Osteocyte (in vitro differentiated cells): Measurements from ENCODE around the gene SH3BP2. TPM values are rescaled to one million over a fixed set of nuclear protein-coding genes. Genes with fewer than 3 reads are reported as not detected.
A peak's percentile ranks its signal among the peaks of the same experiment; 100 is the strongest.

ENCODE experiments used
- DNase-seq: peaks from one replicate; pipeline ENCODE4 v3.0.0; 2021; ENCODE audit warnings: mixed read lengths; ENCODE audit not compliant: unreplicated experiment; ENCODE audit errors: extremely low spot score
- H3K27ac Mint-ChIP-seq: one replicate; pipeline ENCODE4 v1.8.0; 2021; ENCODE audit warnings: mild to moderate bottlenecking, mixed read lengths; ENCODE audit not compliant: unreplicated experiment
- H3K27me3 Mint-ChIP-seq: one replicate; pipeline ENCODE4 v1.8.0; 2021; ENCODE audit warnings: mixed read lengths; ENCODE audit not compliant: unreplicated experiment
- H3K36me3 Mint-ChIP-seq: one replicate; pipeline ENCODE4 v1.8.0; 2021; ENCODE audit warnings: mixed read lengths; ENCODE audit not compliant: unreplicated experiment
- H3K4me1 Mint-ChIP-seq: one replicate; pipeline ENCODE4 v1.8.0; 2021; ENCODE audit warnings: mixed read lengths; ENCODE audit not compliant: unreplicated experiment
- H3K4me3 Mint-ChIP-seq: one replicate; pipeline ENCODE4 v1.8.0; 2021; ENCODE audit warnings: mild to moderate bottlenecking, moderate library complexity, mixed read lengths; ENCODE audit not compliant: unreplicated experiment
- H3K9me3 Mint-ChIP-seq: one replicate; pipeline ENCODE4 v1.8.0; 2021; ENCODE audit warnings: mixed read lengths; ENCODE audit not compliant: unreplicated experiment
- total RNA-seq: library from RNA; stranded (reverse); gene quantifications from 2 replicates; pipeline ENCODE4 v1.2.1, GENCODE V29; 2021
- TF ChIP-seq, protein P1 (sequence below): fragments of 200-600 bp; sonication (generic); IDR thresholded peaks from 2 replicates; pipeline ENCODE4 v1.5.0; 2021; ENCODE audit warnings: antibody characterized with exemption, mild to moderate bottlenecking, moderate library complexity

Gene SH3BP2
- total RNA-seq, 1 donor from 2014 or later: 110 TPM

DNA sequence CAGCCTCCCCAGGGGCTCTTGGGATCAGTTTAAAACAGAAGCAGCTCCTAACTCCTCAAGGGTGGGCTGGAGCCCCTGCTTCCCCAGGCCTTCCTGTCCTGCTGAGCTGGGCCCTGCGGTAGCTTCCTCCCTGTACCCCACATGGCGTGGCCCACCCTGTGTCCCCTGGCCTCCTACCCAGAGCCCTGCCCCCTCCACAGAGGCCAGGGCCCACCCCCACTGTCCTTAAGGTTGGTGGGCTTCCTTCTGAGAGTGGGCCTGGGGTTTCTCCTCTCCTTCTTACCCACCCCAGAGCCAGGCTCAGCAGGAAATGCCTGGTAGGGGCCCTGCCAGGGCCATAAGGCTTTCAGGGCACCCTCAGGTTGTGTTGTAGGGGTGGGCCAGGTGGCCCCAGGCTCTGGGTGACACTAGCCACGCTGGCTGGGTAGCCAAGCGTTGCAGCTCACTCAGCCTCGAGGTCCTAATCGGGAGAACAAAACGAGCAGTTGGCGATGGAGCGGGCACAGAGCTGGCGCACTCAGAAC, 11.6 kb downstream of the SH3BP2 start:
- Mint-ChIP-seq H3K36me3 (peaks cover 10% of the 10 kb centered on the region), H3K4me3 (no peak overlapping the region), H3K9me3 (no peaks in the 10 kb centered on the region), H3K4me1 (peaks cover 52% of the 10 kb centered on the region), H3K27me3 (no peaks in the 10 kb centered on the region), H3K27ac (no peak overlapping the region)
- no peak for DNase-seq
- TF ChIP-seq, protein P1, sequence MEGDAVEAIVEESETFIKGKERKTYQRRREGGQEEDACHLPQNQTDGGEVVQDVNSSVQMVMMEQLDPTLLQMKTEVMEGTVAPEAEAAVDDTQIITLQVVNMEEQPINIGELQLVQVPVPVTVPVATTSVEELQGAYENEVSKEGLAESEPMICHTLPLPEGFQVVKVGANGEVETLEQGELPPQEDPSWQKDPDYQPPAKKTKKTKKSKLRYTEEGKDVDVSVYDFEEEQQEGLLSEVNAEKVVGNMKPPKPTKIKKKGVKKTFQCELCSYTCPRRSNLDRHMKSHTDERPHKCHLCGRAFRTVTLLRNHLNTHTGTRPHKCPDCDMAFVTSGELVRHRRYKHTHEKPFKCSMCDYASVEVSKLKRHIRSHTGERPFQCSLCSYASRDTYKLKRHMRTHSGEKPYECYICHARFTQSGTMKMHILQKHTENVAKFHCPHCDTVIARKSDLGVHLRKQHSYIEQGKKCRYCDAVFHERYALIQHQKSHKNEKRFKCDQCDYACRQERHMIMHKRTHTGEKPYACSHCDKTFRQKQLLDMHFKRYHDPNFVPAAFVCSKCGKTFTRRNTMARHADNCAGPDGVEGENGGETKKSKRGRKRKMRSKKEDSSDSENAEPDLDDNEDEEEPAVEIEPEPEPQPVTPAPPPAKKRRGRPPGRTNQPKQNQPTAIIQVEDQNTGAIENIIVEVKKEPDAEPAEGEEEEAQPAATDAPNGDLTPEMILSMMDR: no peak

GRCh38 chr4:2804973-2805501, 12.2 kb downstream of the SH3BP2 start:
- no peak for DNase-seq
- H3K27me3 Mint-ChIP-seq: no peaks in the 10 kb centered on the region
- no peaks in the 10 kb centered on the region for H3K9me3 Mint-ChIP-seq
- H3K36me3 Mint-ChIP-seq: peaks cover 12% of the 10 kb centered on the region
- H3K4me3 Mint-ChIP-seq: no peak overlapping the region
- peaks cover 52% of the 10 kb centered on the region for H3K4me1 Mint-ChIP-seq
- TF ChIP-seq, protein P1: no peak
- H3K27ac Mint-ChIP-seq: no peak overlapping the region

- Mint-ChIP-seq H3K4me1 (peaks cover 53% of the 10 kb centered on the region), H3K27me3 (no peaks in the 10 kb centered on the region), H3K9me3 (no peaks in the 10 kb centered on the region), H3K36me3 (peaks cover 12% of the 10 kb centered on the region), H3K27ac (no peak overlapping the region), H3K4me3 (no peak overlapping the region)
- TF ChIP-seq, protein P1: no peak
- DNase-seq: no peak
These were observed 13.0 kb downstream of the SH3BP2 start for GRCh38 chr4:2805712-2806389.

- TF ChIP-seq, protein P1: no peak
- H3K27ac Mint-ChIP-seq: peak overlapping the region; percentile 36
- DNase-seq: no peak
- no peaks in the 10 kb centered on the region for H3K27me3 Mint-ChIP-seq
- H3K4me1 Mint-ChIP-seq: peaks cover 53% of the 10 kb centered on the region
- peaks cover 12% of the 10 kb centered on the region for H3K36me3 Mint-ChIP-seq
- H3K9me3 Mint-ChIP-seq: no peaks in the 10 kb centered on the region
- no peak overlapping the region for H3K4me3 Mint-ChIP-seq
These were observed 13.8 kb downstream of the SH3BP2 start for GRCh38 chr4:2806390-2807355.
